Measurements from ENCODE around the gene CNTNAP5. TPM values are rescaled to one million over a fixed set of nuclear protein-coding genes. Genes with fewer than 3 reads are reported as not detected.

The CNTNAP5 gene
- total and polyA plus RNA-seq, 2 of the 4 experiments (the other 2 are of a cell fraction) = not detected

DNA sequence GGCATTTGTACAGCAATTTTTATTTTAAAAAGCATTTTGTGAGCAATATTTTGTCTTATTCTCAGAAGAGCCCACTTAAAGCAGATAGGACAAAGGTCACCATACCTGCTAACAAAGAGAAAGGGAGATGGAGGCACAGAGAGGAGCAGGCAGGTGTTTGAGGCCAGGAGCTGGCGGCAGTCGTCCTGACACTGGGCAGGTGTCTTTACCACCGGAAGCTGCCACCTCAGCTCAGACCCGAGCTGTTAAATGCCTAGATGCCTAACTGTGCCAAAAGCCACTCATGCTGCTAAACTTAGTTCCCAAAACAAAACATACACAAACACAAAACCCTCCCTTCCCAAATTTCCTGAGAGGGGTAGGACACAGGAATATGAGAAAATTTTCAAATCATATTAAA is 120.9 kb downstream of the CNTNAP5 start:
- Histone ChIP-seq H3K18ac (ENCODE audit: low read depth, low read length) (no peak overlapping the region), H3K36me3 (ENCODE audit: control insufficient read depth, insufficient read depth, low read length) (no peaks in the 10 kb centered on the region), H3K9ac (ENCODE audit: low read depth, low read length) (no peak overlapping the region), H4K91ac (ENCODE audit: insufficient read depth, low read depth, low read length) (no peak overlapping the region), H2BK5ac (ENCODE audit: low read depth, low read length, poor library complexity, severe bottlenecking) (no peak overlapping the region), H2BK15ac (ENCODE audit: low read depth, low read length) (no peak overlapping the region), H3K14ac (replicated peaks; ENCODE audit: low read depth, low read length) (no peak overlapping the region), H3K4ac (ENCODE audit: low read depth, low read length) (no peak overlapping the region), H3K4me2 (ENCODE audit: low read depth, low read length) (no peak overlapping the region), H3K4me3 (ENCODE audit: insufficient read depth, low read depth, low read length) (no peak overlapping the region), H3K27ac (ENCODE audit: insufficient read depth, low read length) (no peak overlapping the region), H3K4me1 (ENCODE audit: control insufficient read depth, insufficient read depth, low read length) (no peaks in the 10 kb centered on the region), H3K9me3 (ENCODE audit: control insufficient read depth, insufficient read depth, low read length) (peaks cover 4% of the 10 kb centered on the region; the same call in 1 of the 2 replicates), H3K27me3 (ENCODE audit: control insufficient read depth, insufficient read depth, low read length) (no peaks in the 10 kb centered on the region), H3K23ac (ENCODE audit: low read depth, low read length) (no peak overlapping the region), H3K56ac (ENCODE audit: extremely low read depth, insufficient read depth, low read length) (no peak overlapping the region), H2AK9ac (replicated peaks; ENCODE audit: low read depth, low read length, poor library complexity) (no peak overlapping the region), H2AFZ (replicated peaks; ENCODE audit: low read length, poor library complexity) (no peak overlapping the region), H4K20me1 (ENCODE audit: insufficient read depth, low read length) (no peaks in the 10 kb centered on the region), H3K9me1 (ENCODE audit: insufficient read depth, low read length) (no peaks in the 10 kb centered on the region), H3K79me1 (ENCODE audit: low read depth in 1 of 2, low read length in 2 of 2) (no peaks in the 10 kb centered on the region), H4K5ac (ENCODE audit: low read depth, low read length) (no peak overlapping the region), H2BK120ac (ENCODE audit: low read depth, low read length) (no peak overlapping the region), H4K8ac (ENCODE audit: low read depth in 2 of 2, low read length in 2 of 2) (no peak overlapping the region), H2BK20ac (ENCODE audit: low read depth, low read length) (no peak overlapping the region), H2AK5ac (ENCODE audit: low read depth, low read length) (no peak overlapping the region)
- DNase-seq (no peak), ATAC-seq (ENCODE audit: low read depth) (no peak)
- intact Hi-C loops (cut with micrococcal nuclease) (no loop called here), dilution Hi-C loops (cut with HindIII; ENCODE audit: low sequenced_read_pairs, unreplicated experiment) (no loop called here), in situ Hi-C loops (cut with MboI; ENCODE audit: low sequenced_read_pairs) (no loop called here)
- no TSS peak for BruUV-seq (replicated peaks)
- ChIA-PET POLR2A (ENCODE audit: unreplicated experiment) (no interaction called here), CTCF (no interaction called here)
- TF ChIP-seq, protein P1, sequence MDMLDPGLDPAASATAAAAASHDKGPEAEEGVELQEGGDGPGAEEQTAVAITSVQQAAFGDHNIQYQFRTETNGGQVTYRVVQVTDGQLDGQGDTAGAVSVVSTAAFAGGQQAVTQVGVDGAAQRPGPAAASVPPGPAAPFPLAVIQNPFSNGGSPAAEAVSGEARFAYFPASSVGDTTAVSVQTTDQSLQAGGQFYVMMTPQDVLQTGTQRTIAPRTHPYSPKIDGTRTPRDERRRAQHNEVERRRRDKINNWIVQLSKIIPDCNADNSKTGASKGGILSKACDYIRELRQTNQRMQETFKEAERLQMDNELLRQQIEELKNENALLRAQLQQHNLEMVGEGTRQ (IDR thresholded peaks at IDR 0.05; ENCODE audit: low read depth, low read length) = no peak
- TF ChIP-seq, protein P2, sequence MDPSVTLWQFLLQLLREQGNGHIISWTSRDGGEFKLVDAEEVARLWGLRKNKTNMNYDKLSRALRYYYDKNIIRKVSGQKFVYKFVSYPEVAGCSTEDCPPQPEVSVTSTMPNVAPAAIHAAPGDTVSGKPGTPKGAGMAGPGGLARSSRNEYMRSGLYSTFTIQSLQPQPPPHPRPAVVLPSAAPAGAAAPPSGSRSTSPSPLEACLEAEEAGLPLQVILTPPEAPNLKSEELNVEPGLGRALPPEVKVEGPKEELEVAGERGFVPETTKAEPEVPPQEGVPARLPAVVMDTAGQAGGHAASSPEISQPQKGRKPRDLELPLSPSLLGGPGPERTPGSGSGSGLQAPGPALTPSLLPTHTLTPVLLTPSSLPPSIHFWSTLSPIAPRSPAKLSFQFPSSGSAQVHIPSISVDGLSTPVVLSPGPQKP (IDR thresholded peaks at IDR 0.05; ENCODE audit: borderline replicate concordance, low read depth, low read length) = no peak
- TF ChIP-seq RAD21 (IDR thresholded peaks at IDR 0.05; ENCODE audit: low read length) (no peak), RCOR1 (IDR thresholded peaks at IDR 0.05; ENCODE audit: insufficient replicate concordance, low read length) (no peak), CHD1 (IDR thresholded peaks at IDR 0.05; ENCODE audit: low read depth, low read length) (no peak), POLR2A (IDR thresholded peaks at IDR 0.05; ENCODE audit: low read depth, low read length) (no peak), FOS (IDR thresholded peaks at IDR 0.05; ENCODE audit: low read depth, low read length) (no peak), NFE2L2 (IDR thresholded peaks at IDR 0.05; ENCODE audit: low read depth, low read length) (no peak), BHLHE40 (IDR thresholded peaks at IDR 0.05; ENCODE audit: low read depth, low read length) (no peak), MAZ (IDR thresholded peaks at IDR 0.05; ENCODE audit: borderline replicate concordance, low read depth, low read length) (no peak), MAFK (IDR thresholded peaks at IDR 0.05; ENCODE audit: low read depth, low read length) (no peak), SMC3 (IDR thresholded peaks at IDR 0.05; ENCODE audit: low read depth, low read length) (no peak), MXI1 (IDR thresholded peaks at IDR 0.05; ENCODE audit: borderline replicate concordance, low read depth, low read length) (no peak), CEBPB (IDR thresholded peaks at IDR 0.05; ENCODE audit: low read depth, low read length) (no peak), RFX5 (IDR thresholded peaks at IDR 0.05; ENCODE audit: low read depth, low read length) (no peak)
- TF ChIP-seq, protein P3, sequence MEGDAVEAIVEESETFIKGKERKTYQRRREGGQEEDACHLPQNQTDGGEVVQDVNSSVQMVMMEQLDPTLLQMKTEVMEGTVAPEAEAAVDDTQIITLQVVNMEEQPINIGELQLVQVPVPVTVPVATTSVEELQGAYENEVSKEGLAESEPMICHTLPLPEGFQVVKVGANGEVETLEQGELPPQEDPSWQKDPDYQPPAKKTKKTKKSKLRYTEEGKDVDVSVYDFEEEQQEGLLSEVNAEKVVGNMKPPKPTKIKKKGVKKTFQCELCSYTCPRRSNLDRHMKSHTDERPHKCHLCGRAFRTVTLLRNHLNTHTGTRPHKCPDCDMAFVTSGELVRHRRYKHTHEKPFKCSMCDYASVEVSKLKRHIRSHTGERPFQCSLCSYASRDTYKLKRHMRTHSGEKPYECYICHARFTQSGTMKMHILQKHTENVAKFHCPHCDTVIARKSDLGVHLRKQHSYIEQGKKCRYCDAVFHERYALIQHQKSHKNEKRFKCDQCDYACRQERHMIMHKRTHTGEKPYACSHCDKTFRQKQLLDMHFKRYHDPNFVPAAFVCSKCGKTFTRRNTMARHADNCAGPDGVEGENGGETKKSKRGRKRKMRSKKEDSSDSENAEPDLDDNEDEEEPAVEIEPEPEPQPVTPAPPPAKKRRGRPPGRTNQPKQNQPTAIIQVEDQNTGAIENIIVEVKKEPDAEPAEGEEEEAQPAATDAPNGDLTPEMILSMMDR (conservative IDR thresholded peaks at IDR 0.05; ENCODE audit: low read depth, low read length) = no peak
- WGBS, 2 experiments (ENCODE audit: extremely low coverage in 2 of 2, insufficient read length in 1 of 2) = no CpG with 5 or more reads among the region's 4 CpGs

Data from IMR-90 (cell line).